GM12878 (cell line): ENCODE measurements around the gene IGF1R. TPM values are rescaled to one million over a fixed set of nuclear protein-coding genes. Genes with fewer than 3 reads are reported as not detected.

Experiments used
- ATAC-seq: fragments of 200-7000 bp; cut with Tn5 transposase; 3 replicates; pipeline ENCODE4 v1.9.1; 2020; ENCODE audit warnings: mild to moderate bottlenecking, moderate library complexity
- BruUV-seq: library from RNA; stranded (reverse); fragments of 400-500 nt; replicated peaks from 2 replicates; lab custom pipeline; 2021; lab: Mats Ljungman, UMichigan
- CTCF ChIA-PET: fragments of 300-600 bp; sonication (Branson Sonifier 250); formaldehyde crosslinking; extraction: SDS; loops from one replicate; lab custom pipeline; 2021; ENCODE audit warnings: inconsistent platforms; lab: Yijun Ruan, JAX
- POLR2A ChIA-PET: fragments of 350-600 bp; formaldehyde crosslinking; extraction: SDS; loops from one replicate; lab custom pipeline; 2021; ENCODE audit warnings: inconsistent platforms; lab: Charles Lee
- RAD21 ChIA-PET: fragments of 300-600 bp; sonication (Branson Sonifier 250); formaldehyde crosslinking; loops from one replicate; lab custom pipeline; 2023; ENCODE audit warnings: antibody characterized with exemption; ENCODE audit not compliant: unreplicated experiment; lab: Charles Lee
- SMC1A ChIA-PET: fragments of 300-600 bp; sonication (Branson Sonifier 250); formaldehyde crosslinking; loops from one replicate; lab custom pipeline; 2023; ENCODE audit not compliant: unreplicated experiment, uncharacterized antibody; lab: Charles Lee
- DNase-seq: peaks from one replicate; pipeline ENCODE4 v3.0.0-alpha.2; 2011; ENCODE audit warnings: low read depth, low spot score
- FAIRE-seq: peaks from 3 replicates; lab custom pipeline; 2011; peaks lifted over from hg19 to GRCh38; lab: Jason Lieb, UNC
- H2AFZ ChIP-seq: 2 replicates; pipeline ENCODE4 v1.6.0; 2011; ENCODE audit warnings: low read depth, low read length, control low read depth; ENCODE audit not compliant: control insufficient read depth
- H3K27ac ChIP-seq: 2 replicates; pipeline ENCODE4 v1.5.1; 2011; ENCODE audit warnings: control low read depth; ENCODE audit not compliant: control insufficient read depth, insufficient read depth
- H3K27me3 ChIP-seq, 2 experiments: replicated peaks in 1 of 2; 2 replicates each; pipeline versions ENCODE4 v1.6.0 to v1.6.1; 2011; ENCODE audit warnings: low read length in 1 of 2; ENCODE audit not compliant: control insufficient read depth in 2 of 2, insufficient read depth in 2 of 2
- H3K36me3 ChIP-seq, 2 experiments: 2 replicates each; pipeline ENCODE4 v1.5.1; 2011; ENCODE audit warnings: low read length in 1 of 2; ENCODE audit not compliant: control insufficient read depth in 2 of 2, insufficient read depth in 2 of 2
- H3K4me1 ChIP-seq: 2 replicates; pipeline ENCODE4 v1.6.1; 2011; ENCODE audit warnings: mild to moderate bottlenecking, low read length, moderate library complexity, mixed read lengths; ENCODE audit not compliant: control insufficient read depth, insufficient read depth
- H3K4me2 ChIP-seq: 2 replicates; pipeline ENCODE4 v1.6.0; 2011; ENCODE audit warnings: control low read depth; ENCODE audit not compliant: control insufficient read depth, insufficient read depth
- H3K4me3 ChIP-seq: fragments of 200-600 bp; sonication (generic); 2 replicates; pipeline ENCODE4 v1.5.1; 2016
- H3K79me2 ChIP-seq: 2 replicates; pipeline ENCODE4 v1.6.0; 2011; ENCODE audit warnings: low read length; ENCODE audit not compliant: control insufficient read depth, insufficient read depth
- H3K9ac ChIP-seq: 2 replicates; pipeline ENCODE4 v1.8.0; 2011; ENCODE audit warnings: low read length, control low read depth, mixed read lengths; ENCODE audit not compliant: control insufficient read depth, insufficient read depth
- H3K9me3 ChIP-seq: replicated peaks from 3 replicates; pipeline ENCODE4 v1.5.1; 2011; ENCODE audit warnings: mild to moderate bottlenecking, low read length; ENCODE audit not compliant: control insufficient read depth, insufficient read depth
- H4K20me1 ChIP-seq: 2 replicates; pipeline ENCODE4 v1.6.0; 2011; ENCODE audit not compliant: control insufficient read depth, insufficient read depth
- ATF7 ChIP-seq: fragments of 450-650 bp; IDR thresholded peaks from 2 replicates; pipeline ENCODE4 v1.6.1; 2016; ENCODE audit warnings: low read depth, mild to moderate bottlenecking
- BRCA1 ChIP-seq: IDR thresholded peaks from 2 replicates; pipeline ENCODE4 v1.6.1; 2011; ENCODE audit warnings: low read depth, low read length, improper control_type of control experiment
- CHD4 ChIP-seq: fragments of 200-600 bp; sonication (generic); IDR thresholded peaks from 2 replicates; pipeline ENCODE4 v1.6.1; 2016; ENCODE audit warnings: mild to moderate bottlenecking
- DPF2 ChIP-seq: fragments of 450-650 bp; IDR thresholded peaks from 2 replicates; pipeline ENCODE4 v1.6.1; 2017; ENCODE audit warnings: mild to moderate bottlenecking
- FOXK2 ChIP-seq: fragments of 450-650 bp; IDR thresholded peaks from 2 replicates; pipeline ENCODE4 v1.6.1; 2017; ENCODE audit warnings: mild to moderate bottlenecking, moderate library complexity
- HDAC2 ChIP-seq: fragments of 200-600 bp; sonication (generic); IDR thresholded peaks from 2 replicates; pipeline ENCODE4 v1.6.1; 2017
- KAT2A ChIP-seq: conservative IDR thresholded peaks from 2 replicates; pipeline ENCODE4 v1.6.1; 2011; ENCODE audit warnings: low read depth, low read length; ENCODE audit not compliant: control insufficient read depth
- KLF5 ChIP-seq: fragments of 450-650 bp; IDR thresholded peaks from 2 replicates; pipeline ENCODE4 v1.6.1; 2014; ENCODE audit warnings: mild to moderate bottlenecking; ENCODE audit not compliant: partially characterized antibody
- NKRF ChIP-seq: fragments of 450-650 bp; conservative IDR thresholded peaks from 2 replicates; pipeline ENCODE4 v1.6.1; 2017; ENCODE audit warnings: mild to moderate bottlenecking, moderate library complexity
- PKNOX1 ChIP-seq: fragments of 450-650 bp; IDR thresholded peaks from 2 replicates; pipeline ENCODE4 v1.6.1; 2016; ENCODE audit warnings: mild to moderate bottlenecking
- SMARCA5 ChIP-seq: fragments of 450-650 bp; IDR thresholded peaks from 2 replicates; pipeline ENCODE4 v1.6.1; 2017; ENCODE audit warnings: mild to moderate bottlenecking
- YBX1 ChIP-seq: fragments of 450-650 bp; IDR thresholded peaks from 2 replicates; pipeline ENCODE4 v1.6.1; 2016; ENCODE audit warnings: antibody characterized with exemption
- ZBTB11 ChIP-seq: fragments of 450-650 bp; formaldehyde crosslinking; IDR thresholded peaks from 2 replicates; pipeline ENCODE4 v1.5.0; 2022; ENCODE audit warnings: mild to moderate bottlenecking, missing genetic modification characterization
- ZBTB40 ChIP-seq: fragments of 450-650 bp; IDR thresholded peaks from 2 replicates; pipeline ENCODE4 v1.6.1; 2016; ENCODE audit warnings: mild to moderate bottlenecking, moderate library complexity, borderline replicate concordance
- WGBS: methylation state at CpG from one replicate; pipeline ENCODE4 v1.1.6; 2016; ENCODE audit warnings: low lambda C conversion rate; ENCODE audit not compliant: insufficient replicate concordance, insufficient coverage; ENCODE audit errors: missing lambda C conversion rate; 5-methylcytosine and 5-hydroxymethylcytosine counted together
- in situ Hi-C: fragments of 300-500 bp; cut with MboI; formaldehyde crosslinking; loops from 9 replicates; pipeline ENCODE4 v1.14.3; 2018; ENCODE audit warnings: mixed read lengths
- intact Hi-C: fragments of 100-400 bp; cut with micrococcal nuclease; formaldehyde crosslinking; loops from one replicate; pipeline ENCODE4 v1.14.2; 2022; ENCODE audit not compliant: unreplicated experiment
- polyA plus RNA-seq, 11 experiments: library from polyadenylated mRNA; depleted of rRNA in 4 of 11; unstranded in 6 of 11; stranded (reverse) in 5 of 11; fragments of >200 nt; fragmentation: Nextera tagmentation in 4 of 11; fragmentation: Illumina TruSeq in 1 of 11; extraction: Ambion mirVana in 4 of 11; extraction: Trizol in 1 of 11; gene quantifications; 1 replicate in 1 of 11; 2 replicates in 10 of 11; pipeline versions ENCODE4 v1.2.1 to v1.2.3, GENCODE V29; 2011 to 2016; ENCODE audit warnings: inconsistent platforms in 2 of 11, missing spikeins in 2 of 11, low read depth in 1 of 11
- total RNA-seq, 4 experiments: library from RNA; depleted of rRNA in 3 of 4; stranded (reverse); fragments of >200 nt in 3 of 4; fragmentation: Illumina TruSeq in 1 of 4; extraction: Trizol in 1 of 4; gene quantifications; 2 replicates each; pipeline versions ENCODE4 v1.2.1 to v1.2.3, GENCODE V29; 2013 to 2021

The IGF1R gene
- total and polyA plus RNA-seq, 10 of the 15 experiments (the other 5 are each of a cell fraction or from before 2014, with no cell fraction given), result 0.03 to 2.7 (median 0.66) TPM

GRCh38 chr15:98884894-98885293 is 236.6 kb downstream of the IGF1R start (continued):
- no peak for TF ChIP-seq ZBTB40

GRCh38 chr15:98887976-98888375 is 239.6 kb downstream of the IGF1R start:
- FAIRE-seq, result no peak
- no peak for ATAC-seq
- Histone ChIP-seq H3K9me3 (no peaks in the 10 kb centered on the region), H3K9ac (no peak overlapping the region), H3K36me3 (no peaks in the 10 kb centered on the region), H3K4me1 (peaks cover 3% of the 10 kb centered on the region; the same call in 1 of the 2 replicates), H4K20me1 (no peaks in the 10 kb centered on the region), H3K27ac (no peak overlapping the region), H3K4me2 (no peak overlapping the region), H3K79me2 (no peaks in the 10 kb centered on the region), H2AFZ (no peak overlapping the region), H3K4me3 (no peak overlapping the region), H3K27me3 (no peaks in the 10 kb centered on the region)
- RAD21 ChIA-PET, result interaction anchor here (1.2 kb wide), 1 partner anchor 170 kb away, joined by 3 read pairs; no protein-coding TSS in a partner anchor
- intact Hi-C loops (loop anchor here (10.0 kb wide), 1 partner anchor 373 kb away; no protein-coding TSS in a partner anchor), in situ Hi-C loops (no loop called here)
- DNase-seq, result no peak
- CTCF ChIA-PET, result no interaction called here
- 41% methylated on average over 8 of the region's 8 CpGs for WGBS
- POLR2A ChIA-PET, result no interaction called here
- no TSS peak for BruUV-seq
- SMC1A ChIA-PET, result interaction anchor here (1.3 kb wide), 1 partner anchor 110 kb away, joined by 3 read pairs; no protein-coding TSS in a partner anchor
- TF ChIP-seq FOXK2, result no peak
- no peak for TF ChIP-seq KLF5
- TF ChIP-seq SMARCA5, result no peak
- TF ChIP-seq YBX1, result no peak
- no peak for TF ChIP-seq ATF7
- no peak for TF ChIP-seq BRCA1
- no peak for TF ChIP-seq NKRF
- no peak for TF ChIP-seq KAT2A
- TF ChIP-seq ZBTB11 (CRISPR knock-in tag), result no peak
- TF ChIP-seq DPF2, result no peak
- no peak for TF ChIP-seq PKNOX1
- no peak for TF ChIP-seq HDAC2
- no peak for TF ChIP-seq CHD4
